ENCODE measurements around the gene KCNQ1. TPM values are rescaled to one million over a fixed set of nuclear protein-coding genes. Genes with fewer than 3 reads are reported as not detected.

The KCNQ1 gene
- polyA plus RNA-seq, 1 donor from 2014 or later, result not detected

- Histone ChIP-seq H3K4me2 (ENCODE audit: low read length) (no peak overlapping the region), H3K4me3 (ENCODE audit: low read length) (no peak overlapping the region), H3K79me2 (replicated peaks; ENCODE audit: insufficient read depth, low read length) (no peaks in the 10 kb centered on the region), H3K36me3 (ENCODE audit: insufficient read depth, low read length) (no peaks in the 10 kb centered on the region), H3F3A (ENCODE audit: insufficient read depth, low read length, poor library complexity, severe bottlenecking) (no peaks in the 10 kb centered on the region), H3K9me3 (ENCODE audit: low read length) (no peaks in the 10 kb centered on the region), H2AFZ (ENCODE audit: low read depth, low read length) (no peak overlapping the region), H4K20me1 (ENCODE audit: insufficient read depth) (no peaks in the 10 kb centered on the region), H3K9ac (ENCODE audit: low read length) (no peak overlapping the region), H3K27ac (ENCODE audit: low read length) (no peak overlapping the region), H3K27me3 (ENCODE audit: insufficient read depth, low read depth, low read length) (no peaks in the 10 kb centered on the region), H3K9me2 (ENCODE audit: insufficient read depth, low read length) (no peaks in the 10 kb centered on the region)
- TF ChIP-seq RAD21 (conservative IDR thresholded peaks at IDR 0.05) (no peak), POLR2AphosphoS5 (IDR thresholded peaks at IDR 0.05) (no peak), EP300 (conservative IDR thresholded peaks at IDR 0.05; ENCODE audit: poor library complexity, severe bottlenecking) (no peak), MXI1 (conservative IDR thresholded peaks at IDR 0.05; ENCODE audit: poor library complexity, severe bottlenecking) (no peak), EZH2 (IDR thresholded peaks at IDR 0.05; ENCODE audit: borderline replicate concordance, insufficient read depth, low read length, poor library complexity, severe bottlenecking) (no peak), TAF1 (IDR thresholded peaks at IDR 0.05; ENCODE audit: low read depth) (no peak), SMC3 (conservative IDR thresholded peaks at IDR 0.05; ENCODE audit: poor library complexity) (no peak), REST (IDR thresholded peaks at IDR 0.05; ENCODE audit: borderline replicate concordance) (no peak), CTCF (IDR thresholded peaks at IDR 0.05; ENCODE audit: poor library complexity, severe bottlenecking) (no peak)
Observed at GRCh38 chr11:2808850-2809846, 364.3 kb downstream of the KCNQ1 start.

DNA sequence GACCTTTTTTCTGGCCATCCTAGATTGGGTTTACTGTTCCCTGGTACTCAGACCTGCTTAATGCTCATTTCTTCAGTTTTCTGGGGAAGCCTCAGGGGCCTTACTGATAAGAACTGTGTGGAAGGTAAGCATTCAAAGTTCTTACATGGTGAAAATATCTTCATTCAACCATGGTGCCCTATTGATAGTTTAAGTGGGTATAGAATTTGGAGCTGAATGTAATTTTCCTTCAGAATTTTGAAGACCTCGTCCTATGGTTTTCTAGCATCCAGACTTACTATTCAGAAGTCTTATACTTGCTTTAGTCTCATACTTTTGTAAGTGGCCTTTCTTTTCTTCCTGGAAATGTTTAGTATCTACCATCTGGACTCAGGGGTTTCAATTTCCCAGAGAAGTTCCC lies 365.0 kb downstream of the KCNQ1 start:
- H3K27me3 ChIP-seq (ENCODE audit: insufficient read depth, low read depth, low read length), result no peaks in the 10 kb centered on the region

More for the DNA sequence above, 365.0 kb downstream of the KCNQ1 start:
- H3K9me3 ChIP-seq (ENCODE audit: low read length), result no peaks in the 10 kb centered on the region
- no peaks in the 10 kb centered on the region for H3F3A ChIP-seq (ENCODE audit: insufficient read depth, low read length, poor library complexity, severe bottlenecking)
- no peaks in the 10 kb centered on the region for H4K20me1 ChIP-seq (ENCODE audit: insufficient read depth)
- no peaks in the 10 kb centered on the region for H3K9me2 ChIP-seq (ENCODE audit: insufficient read depth, low read length)
- H2AFZ ChIP-seq (ENCODE audit: low read depth, low read length), result no peak overlapping the region
- H3K36me3 ChIP-seq (ENCODE audit: insufficient read depth, low read length), result no peaks in the 10 kb centered on the region
- H3K4me3 ChIP-seq (ENCODE audit: low read length), result no peak overlapping the region
- no peak overlapping the region for H3K9ac ChIP-seq (ENCODE audit: low read length)
- no peak overlapping the region for H3K4me2 ChIP-seq (ENCODE audit: low read length)
- H3K27ac ChIP-seq (ENCODE audit: low read length), result no peak overlapping the region
- H3K79me2 ChIP-seq (replicated peaks; ENCODE audit: insufficient read depth, low read length), result no peaks in the 10 kb centered on the region
- TF ChIP-seq RAD21 (conservative IDR thresholded peaks at IDR 0.05), result no peak
- TF ChIP-seq TAF1 (IDR thresholded peaks at IDR 0.05; ENCODE audit: low read depth), result no peak
- no peak for TF ChIP-seq SMC3 (conservative IDR thresholded peaks at IDR 0.05; ENCODE audit: poor library complexity)
- TF ChIP-seq MXI1 (conservative IDR thresholded peaks at IDR 0.05; ENCODE audit: poor library complexity, severe bottlenecking), result no peak
- TF ChIP-seq EP300 (conservative IDR thresholded peaks at IDR 0.05; ENCODE audit: poor library complexity, severe bottlenecking), result no peak
- TF ChIP-seq REST (IDR thresholded peaks at IDR 0.05; ENCODE audit: borderline replicate concordance), result no peak
- no peak for TF ChIP-seq EZH2 (IDR thresholded peaks at IDR 0.05; ENCODE audit: borderline replicate concordance, insufficient read depth, low read length, poor library complexity, severe bottlenecking)
- no peak for TF ChIP-seq POLR2AphosphoS5 (IDR thresholded peaks at IDR 0.05)
- no peak for TF ChIP-seq CTCF (IDR thresholded peaks at IDR 0.05; ENCODE audit: poor library complexity, severe bottlenecking)

Data from neural cell (in vitro differentiated cells).